Suppressor macrophage treated with lipopolysaccharide for 4 hours (primary cell): ENCODE results near the gene ARRDC5.
"Not testable (repeated sequence)": the region's sequence is repeated elsewhere in the genome, so short reads cannot be mapped to it uniquely, and the experiment has no call there.

Source experiments
- DNase-seq: peaks from one replicate; pipeline ENCODE4 v3.0.0-alpha.2; 2020

ARRDC5 gene

GRCh38 chr19:4867534-4868285 is 35.0 kb downstream of the ARRDC5 start, which contains the start of gene PLIN3:
TSS of gene PLIN3 (minus strand) at chr19:4867667. CDS start at chr19:4861394, 6,273 bp downstream.
- DNase-seq: peak; percentile 98

- peak; percentile 58 for DNase-seq
Measured at GRCh38 chr19:4866595-4867424, 35.9 kb downstream of the ARRDC5 start.

- no peak for DNase-seq
Measured at GRCh38 chr19:4861147-4861546, 41.5 kb downstream of the ARRDC5 start.

GRCh38 chr19:4859697-4860096 is 43.0 kb downstream of the ARRDC5 start:
- DNase-seq: no peak

- DNase-seq: not testable (repeated sequence)
Measured at GRCh38 chr19:4856468-4856867, 46.2 kb downstream of the ARRDC5 start.

GRCh38 chr19:4853506-4853905 is 49.2 kb downstream of the ARRDC5 start:
- not testable (repeated sequence) for DNase-seq

- DNase-seq: no peak
Measured at GRCh38 chr19:4852484-4852883, 50.2 kb downstream of the ARRDC5 start.

GRCh38 chr19:4851551-4852290 is 51.0 kb downstream of the ARRDC5 start:
- peak; percentile 72 for DNase-seq

GRCh38 chr19:4849019-4849418 is 53.7 kb downstream of the ARRDC5 start:
- DNase-seq: no peak

GRCh38 chr19:4847190-4847973 is 55.3 kb downstream of the ARRDC5 start:
- DNase-seq: no peak

- DNase-seq: not testable (repeated sequence)
Measured at GRCh38 chr19:4845975-4846374, 56.7 kb downstream of the ARRDC5 start.

- DNase-seq: no peak
Measured at GRCh38 chr19:4844348-4845179, 58.1 kb downstream of the ARRDC5 start.

GRCh38 chr19:4843647-4843965 is 59.1 kb downstream of the ARRDC5 start:
- DNase-seq: no peak
